Colonic mucosa (tissue), 4 donors: Measurements from ENCODE around the gene REN. TPM values are rescaled to one million over a fixed set of nuclear protein-coding genes. Genes with fewer than 3 reads are reported as not detected.

Experiments
- DNase-seq: peaks from one replicate; pipeline ENCODE4 v3.0.0-alpha.2; 2020
- H3K27ac ChIP-seq: fragments of 200-600 bp; one replicate; pipeline ENCODE4 v1.8.0; 2021
- H3K27me3 ChIP-seq: fragments of 200-600 bp; one replicate; pipeline ENCODE4 v1.8.0; 2021
- H3K36me3 ChIP-seq: fragments of 200-600 bp; one replicate; pipeline ENCODE4 v1.8.0; 2021
- H3K4me1 ChIP-seq: fragments of 200-600 bp; one replicate; pipeline ENCODE4 v1.8.0; 2021; ENCODE audit warnings: mild to moderate bottlenecking
- H3K4me3 ChIP-seq: fragments of 200-600 bp; one replicate; pipeline ENCODE4 v1.8.0; 2021
- H3K9ac ChIP-seq, 2 donors: one replicate each; pipeline ENCODE4 v1.7.0; 2013; ENCODE audit warnings: control low read depth in 2 of 2, low read depth in 2 of 2, low read length in 2 of 2
- H3K9me3 ChIP-seq: fragments of 200-600 bp; one replicate; pipeline ENCODE4 v1.8.0; 2021
- CTCF ChIP-seq: fragments of 200-600 bp; IDR thresholded peaks from one replicate; pipeline ENCODE4 v1.8.0; 2022; ENCODE audit warnings: antibody characterized with exemption, mild to moderate bottlenecking
- intact Hi-C: fragments of 100-400 bp; cut with DNase I; formaldehyde crosslinking; loops from one replicate; pipeline ENCODE4 v1.14.1; 2022
- total RNA-seq, 2 donors: library from RNA; stranded (reverse); fragmentation: NEBNext Ultra II Directional in 1 of 2; extraction: Animal tissue kit (Norgen Biotek cat#: 25700) in 1 of 2; gene quantifications; one replicate each; pipeline ENCODE4 v1.2.1, GENCODE V29; 2021
- donor health status: healthy.
- donor health status: DM: no; HTN: no; CAD: no.
- donor health status: DM: no; HTN: no; CAD: no.

REN gene
- total RNA-seq, 2 donors from 2014 or later, result 0.82 TPM; not detected in 1

DNA sequence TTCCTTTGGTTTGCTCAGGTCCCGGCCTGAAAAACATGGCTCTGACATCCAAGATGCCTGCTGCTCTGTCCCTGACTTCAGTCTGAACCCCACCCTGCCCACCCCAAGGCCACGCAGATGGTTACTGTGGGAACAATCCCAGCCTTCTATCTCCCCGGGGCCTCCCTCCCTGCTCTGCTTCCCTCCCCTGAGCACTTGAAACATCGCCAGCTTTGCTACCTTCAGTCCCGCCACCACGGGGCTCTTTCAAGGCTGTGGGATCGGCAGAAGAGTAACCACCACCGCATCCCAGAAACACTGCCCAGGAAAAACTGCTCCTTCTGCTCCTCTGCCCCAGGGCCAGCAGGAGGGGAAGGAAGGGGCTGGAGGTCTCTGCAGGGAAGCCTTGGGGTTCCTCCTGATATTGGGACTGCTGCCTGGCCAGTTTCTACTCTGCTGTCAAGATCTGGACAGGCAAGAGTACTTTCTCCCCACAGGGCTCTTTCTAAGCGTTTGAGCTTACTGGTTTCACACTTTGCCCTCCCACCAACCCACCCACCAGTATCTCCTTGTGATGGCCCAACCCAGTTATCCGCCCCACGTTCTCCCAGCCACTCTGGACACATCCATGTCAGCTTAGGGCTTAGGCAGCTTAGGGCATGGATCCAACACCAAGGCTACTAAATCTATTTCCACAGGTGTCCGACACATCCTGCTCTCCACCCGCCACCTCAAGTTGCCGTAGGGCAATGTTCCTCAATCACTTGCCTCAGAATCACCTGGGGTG lies 22.7 kb downstream of the REN start:
- H3K9me3 ChIP-seq, result no peaks in the 10 kb centered on the region
- no peak for DNase-seq
- no peak overlapping the region for H3K27ac ChIP-seq
- H3K4me3 ChIP-seq, result no peak overlapping the region
- H3K27me3 ChIP-seq, result no peaks in the 10 kb centered on the region
- intact Hi-C loops, result no loop called here
- TF ChIP-seq CTCF, result no peak
- H3K36me3 ChIP-seq, result no peaks in the 10 kb centered on the region
- no peaks in the 10 kb centered on the region for H3K4me1 ChIP-seq
- no peak overlapping the region for H3K9ac ChIP-seq

- H3K9me3 ChIP-seq, result no peaks in the 10 kb centered on the region
- intact Hi-C loops, result no loop called here
- no peak overlapping the region for H3K27ac ChIP-seq
- no peaks in the 10 kb centered on the region for H3K36me3 ChIP-seq
- no peak for DNase-seq
- H3K4me3 ChIP-seq, result no peak overlapping the region
- TF ChIP-seq CTCF, result no peak
- H3K9ac ChIP-seq, result no peak overlapping the region
- H3K27me3 ChIP-seq, result no peaks in the 10 kb centered on the region
- H3K4me1 ChIP-seq, result no peaks in the 10 kb centered on the region
These were observed 23.8 kb downstream of the REN start for GRCh38 chr1:204142032-204142974.

- H3K27ac ChIP-seq, result no peak overlapping the region
These were observed 25.0 kb downstream of the REN start for GRCh38 chr1:204141131-204141530.

GRCh38 chr1:204139952-204140351 lies 26.2 kb downstream of the REN start:
- no peaks in the 10 kb centered on the region for H3K4me1 ChIP-seq
- H3K36me3 ChIP-seq, result no peaks in the 10 kb centered on the region
- no peak overlapping the region for H3K9ac ChIP-seq
- H3K4me3 ChIP-seq, result no peak overlapping the region
- DNase-seq, result no peak
- intact Hi-C loops, result no loop called here
- TF ChIP-seq CTCF, result no peak
- no peaks in the 10 kb centered on the region for H3K9me3 ChIP-seq
- H3K27me3 ChIP-seq, result no peaks in the 10 kb centered on the region
- H3K27ac ChIP-seq, result no peak overlapping the region

More at GRCh38 chr1:204141131-204141530, 25.0 kb downstream of the REN start:
- H3K9me3 ChIP-seq, result no peaks in the 10 kb centered on the region
- no peaks in the 10 kb centered on the region for H3K27me3 ChIP-seq
- H3K9ac ChIP-seq, result no peak overlapping the region
- no peak for DNase-seq
- intact Hi-C loops, result no loop called here
- no peaks in the 10 kb centered on the region for H3K36me3 ChIP-seq
- H3K4me1 ChIP-seq, result no peaks in the 10 kb centered on the region
- H3K4me3 ChIP-seq, result no peak overlapping the region
- no peak for TF ChIP-seq CTCF

DNA sequence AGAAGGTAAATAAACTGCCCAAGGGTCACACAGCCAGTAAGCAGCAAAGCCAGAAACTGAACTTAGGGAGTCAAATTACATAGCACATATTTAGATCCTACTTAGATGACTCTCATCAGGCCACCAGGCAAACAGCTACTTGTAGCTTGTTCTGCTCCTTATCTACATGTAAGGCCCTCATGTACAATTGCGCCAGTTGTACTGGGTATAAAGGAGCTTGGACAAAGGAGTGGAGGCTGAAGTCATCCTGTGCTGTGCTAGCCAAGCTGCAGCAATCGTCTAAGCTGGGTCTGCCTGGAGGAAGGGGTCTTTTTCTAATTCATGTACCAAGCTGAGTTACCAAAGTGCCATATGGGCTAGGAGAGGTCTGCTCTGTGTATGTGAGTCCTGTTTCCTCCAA lies 27.0 kb downstream of the REN start:
- no peak for TF ChIP-seq CTCF

More for the DNA sequence above, 27.0 kb downstream of the REN start:
- Histone ChIP-seq H3K4me3 (no peak overlapping the region), H3K9me3 (no peaks in the 10 kb centered on the region), H3K36me3 (no peaks in the 10 kb centered on the region), H3K9ac (no peak overlapping the region), H3K27ac (no peak overlapping the region), H3K4me1 (no peaks in the 10 kb centered on the region), H3K27me3 (no peaks in the 10 kb centered on the region)
- intact Hi-C loops, result no loop called here
- DNase-seq, result no peak
